T47D (cell line): ENCODE measurements around the gene CDC42EP2.

ENCODE experiments used
- DNase-seq, 2 experiments: peaks; one replicate each; pipeline versions ENCODE4 v3.0.0 to v3.0.0-alpha.2; 2011 to 2012; ENCODE audit warnings: low read depth in 1 of 2, low spot score in 1 of 2
- JUND ChIP-seq: IDR thresholded peaks from 2 replicates; pipeline ENCODE4 v1.6.1; 2012; ENCODE audit warnings: low read depth
- in situ Hi-C: cut with HindIII; loops from 2 replicates; pipeline ENCODE4 v1.10.0; 2016; ENCODE audit warnings: low sequenced_read_pairs, low pct_unique_long_range_greater_than_20kb

CDC42EP2 gene

GRCh38 chr11:65301491-65302329 is 13.0 kb upstream of the CDC42EP2 start:
- DNase-seq = no peak
- no peak for TF ChIP-seq JUND
- in situ Hi-C loops = no loop called here

DNA sequence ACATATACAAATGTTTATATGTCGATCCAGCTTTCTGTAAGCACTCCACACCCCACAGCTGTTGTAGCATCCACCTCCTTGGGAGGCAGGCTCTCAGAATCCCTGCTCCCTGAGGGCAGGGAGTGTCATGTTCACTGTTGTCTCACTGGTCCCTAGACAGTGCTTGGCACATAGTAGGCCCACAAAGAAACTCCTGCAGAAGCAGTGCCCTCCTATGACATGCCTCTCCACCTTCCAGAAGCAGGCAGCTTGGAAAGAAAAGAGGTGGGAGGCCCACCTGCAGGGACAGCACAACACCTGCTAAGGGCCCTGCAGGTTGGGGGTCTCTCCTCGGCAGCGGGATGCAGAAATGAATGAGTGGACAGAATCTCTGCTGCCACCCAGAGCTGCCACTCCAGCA is 11.1 kb upstream of the CDC42EP2 start:
- in situ Hi-C loops = no loop called here
- no peak for DNase-seq

DNA sequence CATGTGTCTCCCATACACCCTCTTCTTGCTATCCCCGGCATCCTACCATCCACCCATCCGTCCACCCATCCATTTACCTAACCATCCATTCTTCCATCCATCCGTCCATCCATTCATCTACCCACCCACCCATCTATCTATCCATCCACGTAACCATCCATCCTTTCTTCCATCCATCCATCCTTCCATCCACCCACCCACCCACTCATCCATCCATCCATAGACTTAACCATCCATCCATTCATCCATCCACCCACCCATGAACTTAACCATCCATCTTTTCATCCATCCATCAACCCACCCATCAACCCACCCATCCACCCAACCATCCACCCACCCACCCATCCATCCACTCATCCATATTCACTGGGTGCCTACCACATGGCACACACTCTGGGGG is 10.6 kb upstream of the CDC42EP2 start:
- in situ Hi-C loops = no loop called here
- no peak for TF ChIP-seq JUND
- DNase-seq = no peak

More for the DNA sequence above, 11.1 kb upstream of the CDC42EP2 start:
- TF ChIP-seq JUND = no peak

DNA sequence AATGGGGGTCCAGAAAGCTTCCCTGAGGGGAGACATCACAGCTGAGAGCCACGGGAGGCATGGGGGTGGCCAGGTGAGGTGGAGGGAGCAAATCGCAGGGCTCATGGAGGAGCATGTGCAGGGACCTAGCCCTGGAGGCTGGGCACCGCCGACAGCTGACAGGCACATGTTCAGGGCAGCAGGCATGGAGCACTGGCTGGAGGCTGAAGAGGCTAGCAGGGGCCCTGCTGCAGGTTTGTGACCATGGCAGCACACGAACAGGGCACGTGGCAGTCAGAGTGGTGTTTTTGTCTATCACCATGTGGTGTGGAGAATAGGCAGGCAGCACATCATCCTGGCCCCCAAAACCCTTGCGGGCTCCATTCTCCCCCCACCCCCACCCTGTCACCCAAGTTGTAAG is 10.1 kb upstream of the CDC42EP2 start:
- in situ Hi-C loops = no loop called here
- DNase-seq = no peak
- TF ChIP-seq JUND = no peak

GRCh38 chr11:65305501-65306268 is 9.0 kb upstream of the CDC42EP2 start:
- in situ Hi-C loops = no loop called here
- no peak for DNase-seq
- no peak for TF ChIP-seq JUND

- in situ Hi-C loops = no loop called here
- DNase-seq = no peak
- no peak for TF ChIP-seq JUND
Observed at GRCh38 chr11:65307298-65308229, 7.1 kb upstream of the CDC42EP2 start.

DNA sequence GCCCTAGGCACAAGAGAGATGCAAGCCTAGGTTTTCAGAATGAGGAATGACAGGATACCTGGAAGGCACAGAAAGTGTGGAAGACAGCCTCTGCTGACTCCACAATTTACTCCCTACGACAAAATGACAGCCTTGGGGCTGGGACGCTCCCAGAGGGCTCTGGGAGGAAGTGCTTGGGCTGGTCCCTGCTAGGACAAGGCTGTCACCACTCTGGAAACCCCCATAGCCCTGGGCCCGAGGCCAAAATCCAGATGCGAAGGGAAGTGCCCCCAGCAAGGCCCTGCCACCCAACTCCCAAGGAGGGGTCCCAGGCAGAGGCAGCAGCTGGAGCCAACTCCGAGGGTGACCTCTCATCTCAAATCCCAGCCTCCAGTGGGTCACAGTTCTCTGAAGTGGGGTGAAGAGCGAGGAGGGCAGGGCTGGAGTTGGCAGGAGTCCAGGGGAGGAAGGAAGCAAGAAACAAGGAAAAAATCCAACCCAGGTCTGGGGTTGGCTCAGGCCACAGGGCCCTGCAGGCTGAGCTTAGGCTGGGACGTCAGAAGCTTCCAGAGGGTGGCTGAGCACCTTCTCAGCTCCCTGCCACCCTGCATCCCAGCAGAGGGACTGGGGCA is 6.3 kb upstream of the CDC42EP2 start:
- DNase-seq = no peak
- in situ Hi-C loops = no loop called here
- TF ChIP-seq JUND = no peak

DNA sequence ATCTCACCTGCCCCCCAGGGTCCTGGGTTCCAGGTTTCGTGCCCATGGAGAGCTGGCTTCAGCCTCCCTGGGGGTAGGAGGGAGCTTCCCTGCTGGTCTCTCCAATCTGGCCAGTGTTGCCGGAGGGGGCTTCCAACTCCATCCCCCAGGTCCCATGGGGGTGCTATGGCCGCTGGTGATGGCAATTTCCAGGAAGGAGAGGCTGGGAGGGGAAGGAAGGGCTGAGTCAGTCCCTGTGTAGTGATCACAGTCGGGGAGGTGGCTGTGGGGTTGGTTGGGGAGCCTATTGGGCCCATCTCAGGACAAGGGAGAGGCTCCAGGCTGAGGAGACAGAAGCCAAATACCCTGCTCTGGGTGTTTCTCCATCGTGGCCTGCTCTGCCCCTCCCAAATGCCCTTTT is 5.7 kb upstream of the CDC42EP2 start:
- no peak for TF ChIP-seq JUND
- in situ Hi-C loops = no loop called here
- DNase-seq = no peak

GRCh38 chr11:65310215-65310614 is 4.5 kb upstream of the CDC42EP2 start:
- no peak for DNase-seq
- TF ChIP-seq JUND = no peak
- in situ Hi-C loops = no loop called here

GRCh38 chr11:65310736-65311135 is 3.9 kb upstream of the CDC42EP2 start:
- TF ChIP-seq JUND = no peak
- in situ Hi-C loops = no loop called here
- no peak for DNase-seq

- in situ Hi-C loops = no loop called here
- TF ChIP-seq JUND = no peak
- DNase-seq = no peak
Observed at GRCh38 chr11:65311170-65311678, 3.4 kb upstream of the CDC42EP2 start.
